Right cardiac atrium (tissue), 5 donors: ENCODE measurements around the gene EPSTI1. TPM values are rescaled to one million over a fixed set of nuclear protein-coding genes. Genes with fewer than 3 reads are reported as not detected.
A peak's percentile ranks its signal among the peaks of the same experiment; 100 is the strongest.
"Not testable (repeated sequence)": the region's sequence is repeated elsewhere in the genome, so short reads cannot be mapped to it uniquely, and the experiment has no call there.

Experiments
- ATAC-seq, 2 donors: fragments of 200-7000 bp; cut with Tn5 transposase; one replicate each; pipeline versions ENCODE4 v1.8.0 to v1.9.1; 2020; ENCODE audit warnings: moderate library complexity in 2 of 2, mild to moderate bottlenecking in 1 of 2
- DNase-seq, 3 donors: peaks; one replicate each; pipeline ENCODE4 v3.0.0-alpha.2; 2020
- H3K27ac ChIP-seq: one replicate; pipeline ENCODE4 v1.5.1; 2013; ENCODE audit warnings: mild to moderate bottlenecking, low read length, control low read depth, moderate library complexity
- H3K27me3 ChIP-seq: one replicate; pipeline ENCODE4 v1.6.1; 2013; ENCODE audit not compliant: control insufficient read depth, insufficient read depth
- H3K4me1 ChIP-seq: one replicate; pipeline ENCODE4 v1.6.1; 2013; ENCODE audit warnings: low read length; ENCODE audit not compliant: control insufficient read depth, insufficient read depth
- H3K4me3 ChIP-seq: one replicate; pipeline ENCODE4 v1.5.1; 2013; ENCODE audit warnings: low read length, control low read depth
- H3K9me3 ChIP-seq: one replicate; pipeline ENCODE4 v1.6.1; 2013; ENCODE audit warnings: low read length; ENCODE audit not compliant: control insufficient read depth
- WGBS: extraction: QIAGEN DNeasy Blood & Tissue Kit; methylation state at CpG from one replicate; pipeline ENCODE4 v1.1.7; 2013; 5-methylcytosine and 5-hydroxymethylcytosine counted together
- intact Hi-C, 4 donors: fragments of 100-400 bp; cut with DNase I; formaldehyde crosslinking; loops; one replicate each; pipeline versions ENCODE4 v1.11.0 to v1.14.0; 2022 to 2023
- polyA plus RNA-seq: library from polyadenylated mRNA; stranded (reverse); fragments of 200-250 nt; gene quantifications from one replicate; pipeline ENCODE4 v1.2.3, GENCODE V29; 2013
- total RNA-seq, 4 donors: library from RNA; stranded (reverse); fragmentation: NEBNext Ultra II Directional; extraction: Animal tissue kit (Norgen Biotek cat#: 25700); gene quantifications; one replicate each; pipeline ENCODE4 v1.2.1, GENCODE V29; 2021
- donor health status: healthy with polysubstance abuse.
- donor health status: DM: no; HTN: yes; CAD: no.
- donor health status: DM: no; HTN: no; CAD: no.
- donor health status: DM: no; HTN: yes; CAD: no; lungs with severe emphysema.
- donor health status: DM: yes; HTN: yes; CAD: no.

The EPSTI1 gene
- total and polyA plus RNA-seq, 5 donors, result 1.8 to 8.5 (median 4.8) TPM

DNA sequence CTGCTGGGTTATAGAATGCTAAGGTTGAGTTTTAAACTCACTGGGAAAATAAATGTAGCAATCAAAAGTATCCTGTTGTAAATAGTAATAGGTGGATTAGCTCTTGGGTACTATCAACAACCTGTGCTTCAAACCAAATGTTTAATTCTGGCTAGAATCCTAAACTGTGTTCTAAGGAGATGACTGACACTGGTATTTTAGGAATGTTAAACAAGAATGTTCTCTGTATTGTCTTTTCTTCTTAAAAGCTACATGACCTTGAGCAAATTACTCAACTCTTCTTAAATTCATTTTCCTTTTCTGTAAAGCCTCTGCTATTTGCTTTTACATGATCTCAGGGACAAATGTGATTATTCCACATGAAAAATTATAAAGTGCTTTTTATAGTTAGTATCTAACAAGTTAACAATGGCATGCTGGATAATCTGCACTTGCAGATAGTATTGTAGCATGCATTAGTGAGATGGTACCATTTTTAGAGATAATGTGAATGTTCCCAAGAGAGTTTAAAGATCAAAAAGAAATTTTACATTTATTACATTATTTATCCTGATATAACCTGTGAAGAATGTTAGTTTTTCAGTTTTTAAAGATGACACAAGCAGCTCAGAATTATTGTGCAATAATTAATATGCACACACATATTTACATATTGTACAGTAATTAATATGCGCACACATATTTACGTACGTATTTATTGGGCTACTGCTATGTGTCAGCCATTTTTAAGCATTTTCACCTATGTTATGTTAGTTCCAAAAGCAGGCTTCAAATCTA lies 13.6 kb upstream of the EPSTI1 start:
- H3K4me3 ChIP-seq, result no peak overlapping the region
- H3K27me3 ChIP-seq, result no peaks in the 10 kb centered on the region
- intact Hi-C loops, result no loop called here
- no peak overlapping the region for H3K27ac ChIP-seq
- H3K4me1 ChIP-seq, result no peaks in the 10 kb centered on the region
- no peak for ATAC-seq
- no peaks in the 10 kb centered on the region for H3K9me3 ChIP-seq
- DNase-seq, result no peak
- WGBS, result 93% methylated on average over 3 of the region's 3 CpGs

DNA sequence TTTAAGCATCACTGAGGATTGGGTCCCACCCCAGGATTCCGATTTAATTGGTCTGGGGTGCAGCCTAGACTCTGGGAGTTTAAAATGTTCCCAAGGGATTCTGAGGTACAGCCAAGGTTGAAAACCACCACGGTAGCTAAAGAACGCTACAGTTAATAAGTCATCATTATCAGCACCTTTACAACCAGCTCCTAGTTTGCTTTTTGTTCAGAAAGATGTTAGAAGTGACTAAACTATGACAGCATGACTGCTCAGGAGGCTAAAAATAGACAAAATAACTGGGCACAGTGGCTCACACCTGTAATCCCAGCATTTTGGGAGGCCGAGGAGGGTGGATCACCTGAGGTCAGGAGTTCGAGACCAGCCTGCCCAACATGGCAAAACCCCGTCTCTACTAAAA lies 11.7 kb upstream of the EPSTI1 start:
- ATAC-seq (no peak), DNase-seq (no peak)
- WGBS, result 97% methylated on average over 6 of the region's 6 CpGs
- Histone ChIP-seq H3K4me3 (no peak overlapping the region), H3K27ac (no peak overlapping the region), H3K4me1 (no peaks in the 10 kb centered on the region), H3K27me3 (no peaks in the 10 kb centered on the region), H3K9me3 (no peaks in the 10 kb centered on the region)
- intact Hi-C loops, result no loop called here

DNA sequence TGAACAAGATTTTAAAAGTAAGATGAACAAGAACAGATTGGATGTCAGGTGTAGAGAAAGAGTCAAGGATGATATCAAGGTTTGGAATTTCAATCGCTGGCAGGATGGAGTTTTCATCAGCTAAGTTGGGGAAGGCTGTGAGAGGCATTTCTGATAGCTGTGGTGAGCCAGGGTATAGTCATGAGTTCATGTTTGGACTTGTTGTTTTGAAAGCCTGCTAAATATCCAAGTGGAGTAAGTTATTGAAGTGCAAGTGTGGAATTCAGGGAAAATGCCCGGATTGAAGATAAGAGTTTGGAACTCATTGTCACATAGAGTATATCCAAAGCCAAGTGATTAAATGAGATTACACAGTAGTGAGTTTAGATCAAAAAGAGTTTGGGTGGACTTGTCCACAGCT lies 11.0 kb upstream of the EPSTI1 start:
- ATAC-seq (no peak), DNase-seq (no peak)
- Histone ChIP-seq H3K4me3 (no peak overlapping the region), H3K9me3 (no peaks in the 10 kb centered on the region), H3K27ac (no peak overlapping the region), H3K27me3 (no peaks in the 10 kb centered on the region), H3K4me1 (no peaks in the 10 kb centered on the region)
- 93% methylated on average over 2 of the region's 2 CpGs for WGBS
- intact Hi-C loops, result no loop called here

DNA sequence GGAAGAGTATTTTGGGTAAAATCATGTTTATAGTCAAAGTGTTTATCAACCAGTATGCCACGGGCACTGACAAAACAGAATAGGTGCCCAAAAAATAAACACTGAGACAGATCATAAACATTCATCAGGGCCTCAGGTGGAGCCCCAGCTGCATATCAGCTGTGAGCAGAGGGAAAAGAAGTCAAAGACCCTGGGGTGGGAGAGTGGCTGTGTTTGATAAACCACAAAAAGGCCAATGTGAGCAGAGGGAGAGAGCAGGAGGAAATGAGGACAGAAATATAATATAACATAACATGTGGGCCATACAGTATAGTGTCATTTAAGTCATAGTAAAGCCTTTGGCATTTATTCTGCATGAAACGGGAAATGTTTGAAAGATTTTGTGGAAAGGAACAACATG lies 10.0 kb upstream of the EPSTI1 start:
- WGBS, result 90% methylated on average over 2 of the region's 2 CpGs
- intact Hi-C loops, result no loop called here
- Histone ChIP-seq H3K27me3 (no peaks in the 10 kb centered on the region), H3K9me3 (no peaks in the 10 kb centered on the region), H3K27ac (no peak overlapping the region), H3K4me1 (no peaks in the 10 kb centered on the region), H3K4me3 (no peak overlapping the region)
- no peak for DNase-seq
- no peak for ATAC-seq

DNA sequence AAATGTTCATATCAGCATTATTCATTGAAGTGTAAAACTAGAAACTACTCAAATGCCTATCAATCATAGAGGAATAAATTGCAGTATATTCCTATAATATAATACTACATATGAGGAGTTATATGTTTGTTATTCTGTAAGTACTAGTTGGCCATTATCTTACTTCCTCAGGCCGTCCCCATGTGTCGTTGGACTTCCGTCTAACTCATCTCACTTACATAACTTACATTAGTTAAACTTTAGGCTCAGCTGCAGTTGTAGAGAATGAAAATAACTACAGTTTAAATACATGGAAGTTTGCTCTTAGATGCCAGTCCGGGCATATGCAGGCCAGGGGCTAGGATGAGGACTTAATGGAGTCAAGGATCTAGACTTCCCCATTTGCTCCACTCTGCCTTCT lies 8.6 kb upstream of the EPSTI1 start:
- intact Hi-C loops, result no loop called here
- Histone ChIP-seq H3K4me1 (no peaks in the 10 kb centered on the region), H3K27ac (no peak overlapping the region), H3K27me3 (no peaks in the 10 kb centered on the region), H3K4me3 (no peak overlapping the region), H3K9me3 (no peaks in the 10 kb centered on the region)
- no peak for ATAC-seq
- 62% methylated on average over 4 of the region's 4 CpGs for WGBS
- no peak for DNase-seq

DNA sequence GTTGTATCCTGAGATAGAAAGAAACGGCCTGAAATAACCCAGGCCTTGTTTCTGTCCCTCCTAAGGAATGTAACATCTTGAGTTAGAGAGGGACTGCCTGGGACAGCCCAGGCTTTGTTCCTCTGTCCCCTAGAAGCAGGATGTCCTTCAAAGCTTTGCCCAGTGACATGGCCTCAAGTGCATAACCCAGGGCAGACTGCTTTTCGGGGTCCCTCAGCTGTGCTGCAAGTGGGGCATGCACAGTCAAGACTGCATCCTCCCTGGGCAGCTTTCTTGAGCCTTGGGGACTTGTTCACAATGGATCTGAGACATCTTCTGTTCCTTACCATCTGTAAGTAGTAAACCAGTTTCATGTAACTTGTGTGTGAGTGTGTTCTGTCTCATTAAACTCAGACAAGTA lies 7.5 kb upstream of the EPSTI1 start:
- DNase-seq, result no peak
- no peak for ATAC-seq
- 77% methylated on average over 2 of the region's 2 CpGs for WGBS
- Histone ChIP-seq H3K4me3 (no peak overlapping the region), H3K4me1 (no peaks in the 10 kb centered on the region), H3K27me3 (no peaks in the 10 kb centered on the region), H3K27ac (no peak overlapping the region), H3K9me3 (no peaks in the 10 kb centered on the region)
- intact Hi-C loops, result no loop called here

DNA sequence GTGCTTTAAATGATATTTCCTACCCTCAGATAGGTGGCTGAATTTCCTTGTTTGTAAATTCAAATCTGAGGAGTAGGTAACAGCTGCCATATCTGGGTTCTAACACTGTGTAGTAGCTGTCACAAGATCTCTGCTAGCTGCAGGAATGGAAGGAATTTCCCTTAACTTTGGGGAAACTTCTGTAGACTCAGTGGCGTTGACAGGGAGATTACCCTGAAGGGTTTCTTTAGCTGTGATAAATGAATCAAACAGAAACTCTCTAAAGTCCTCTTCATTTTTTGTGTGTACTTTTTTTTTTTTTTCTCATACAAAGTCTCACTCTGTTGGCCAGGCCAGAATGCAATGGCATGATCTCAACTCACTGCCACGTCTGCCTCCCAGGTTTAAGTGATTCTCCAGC lies 5.3 kb upstream of the EPSTI1 start:
- no peaks in the 10 kb centered on the region for H3K27me3 ChIP-seq
- 80% methylated on average over 2 of the region's 2 CpGs for WGBS
- H3K9me3 ChIP-seq, result no peaks in the 10 kb centered on the region
- H3K4me3 ChIP-seq, result no peak overlapping the region
- H3K4me1 ChIP-seq, result peaks cover 2% of the 10 kb centered on the region
- intact Hi-C loops, result no loop called here
- no peak for ATAC-seq
- H3K27ac ChIP-seq, result no peak overlapping the region
- no peak for DNase-seq

DNA sequence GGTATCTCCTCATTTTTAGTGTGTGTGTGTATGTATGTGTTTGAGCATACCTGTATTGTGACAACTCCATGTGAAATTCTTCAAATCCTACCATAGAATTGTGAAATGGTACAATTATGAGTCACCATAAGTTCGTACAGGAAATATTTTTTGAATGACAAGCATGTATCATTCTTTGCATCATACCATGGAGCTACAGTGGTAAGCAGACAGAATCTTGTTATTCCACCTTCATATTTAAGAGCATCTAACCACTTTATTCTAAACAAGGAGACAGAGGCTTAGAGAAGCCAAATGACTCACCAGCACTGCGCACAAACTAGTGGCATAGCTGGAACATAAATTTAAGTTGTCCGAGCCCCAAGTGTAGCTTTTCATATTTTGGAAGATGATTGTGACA lies 4.5 kb upstream of the EPSTI1 start:
- intact Hi-C loops, result no loop called here
- 84% methylated on average over 3 of the region's 3 CpGs for WGBS

DNA sequence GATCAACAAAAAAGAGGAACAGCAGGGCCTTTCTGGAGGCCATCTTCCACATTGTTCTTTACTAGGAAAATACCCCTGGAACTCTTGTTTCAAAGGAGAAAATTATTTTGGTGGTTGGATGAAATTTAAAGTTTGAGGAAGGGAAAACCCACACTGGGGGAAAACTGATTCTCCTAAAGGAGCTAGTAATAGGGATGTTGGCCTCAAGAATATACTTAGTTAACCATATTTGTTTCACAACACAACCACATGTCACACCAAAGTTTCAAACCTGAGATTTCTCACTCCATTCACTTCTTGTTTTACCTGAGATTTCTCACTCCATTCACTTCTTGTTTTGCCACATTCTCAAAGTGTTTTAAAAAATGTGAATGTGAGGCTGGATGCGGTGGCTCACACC lies 2.8 kb upstream of the EPSTI1 start:
- H3K4me3 ChIP-seq, result no peak overlapping the region
- H3K9me3 ChIP-seq, result no peaks in the 10 kb centered on the region
- no peaks in the 10 kb centered on the region for H3K27me3 ChIP-seq
- no peak for DNase-seq
- WGBS, result 100% methylated on average over 1 of the region's 1 CpG
- no peak for ATAC-seq
- peaks cover 7% of the 10 kb centered on the region for H3K4me1 ChIP-seq
- intact Hi-C loops, result no loop called here
- H3K27ac ChIP-seq, result no peak overlapping the region

More for the DNA sequence above, 4.5 kb upstream of the EPSTI1 start:
- DNase-seq (no peak), ATAC-seq (no peak)
- no peak overlapping the region for H3K27ac ChIP-seq
- no peak overlapping the region for H3K4me3 ChIP-seq
- H3K27me3 ChIP-seq, result no peaks in the 10 kb centered on the region
- H3K4me1 ChIP-seq, result peaks cover 2% of the 10 kb centered on the region
- H3K9me3 ChIP-seq, result no peaks in the 10 kb centered on the region

DNA sequence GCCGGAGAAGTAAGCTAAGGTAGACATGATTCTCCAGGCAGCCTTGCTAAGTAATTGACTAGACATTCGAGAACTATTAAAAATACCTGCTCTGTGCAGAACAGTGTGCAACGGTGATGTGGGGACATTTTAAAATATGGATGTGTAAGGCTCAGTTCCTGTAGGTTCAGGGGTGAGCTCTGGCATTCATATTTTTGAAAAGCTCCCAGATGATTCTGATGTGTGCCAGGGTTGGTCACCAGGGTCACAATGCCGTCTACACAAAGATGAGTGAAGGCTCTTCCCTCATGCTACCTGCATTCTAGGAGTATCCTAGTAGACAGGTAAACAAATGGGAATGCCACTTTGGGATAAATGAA lies 702 bp upstream of the EPSTI1 start:
- no peaks in the 10 kb centered on the region for H3K9me3 ChIP-seq
- intact Hi-C loops, result no loop called here
- no peak for ATAC-seq
- 66% methylated on average over 4 of the region's 4 CpGs for WGBS
- H3K27ac ChIP-seq, result peak overlapping the region; percentile 3
- H3K4me1 ChIP-seq, result peaks cover 7% of the 10 kb centered on the region
- H3K4me3 ChIP-seq, result peak overlapping the region; percentile 69
- no peaks in the 10 kb centered on the region for H3K27me3 ChIP-seq
- no peak for DNase-seq

DNA sequence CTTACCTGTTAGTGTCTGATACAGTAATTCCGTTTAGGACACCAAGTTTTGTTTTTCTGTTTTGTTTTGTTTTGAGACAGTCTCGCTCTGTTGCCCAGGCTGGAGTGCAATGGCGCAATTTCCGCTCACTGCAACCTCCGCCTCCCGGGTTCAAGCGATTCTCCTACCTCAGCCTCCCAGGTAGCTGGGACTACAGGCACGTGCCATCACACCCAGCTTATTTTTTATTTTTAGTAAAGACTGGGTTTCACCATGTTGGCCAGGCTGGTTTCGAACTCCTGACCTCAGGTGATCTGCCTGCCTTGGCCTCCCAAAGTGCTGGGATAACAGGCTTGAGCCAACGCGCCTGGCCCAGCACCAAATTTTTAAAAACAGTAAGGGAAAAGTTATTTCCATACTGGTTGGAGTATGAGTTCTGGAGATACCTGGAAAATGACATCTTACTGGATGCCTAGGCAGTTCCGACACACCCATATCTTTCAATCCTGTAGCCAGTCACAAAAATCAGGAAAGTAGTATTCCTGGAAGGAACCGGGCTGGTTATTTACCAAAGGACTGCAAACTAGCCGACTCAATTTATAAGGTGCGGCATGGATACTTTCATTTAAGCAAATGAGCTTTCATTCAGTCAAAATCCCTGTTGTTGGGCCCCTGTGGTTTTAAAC lies 676 bp downstream of the EPSTI1 start:
- 61% methylated on average over 15 of the region's 15 CpGs for WGBS
- intact Hi-C loops, result not testable (repeated sequence)

More for the DNA sequence above, 676 bp downstream of the EPSTI1 start:
- peak; percentile 8 to 24 for ATAC-seq
- Histone ChIP-seq H3K27ac (peak overlapping the region; percentile 68), H3K4me3 (peak overlapping the region; percentile 69)
- not testable (repeated sequence) for H3K4me1 ChIP-seq, DNase-seq, H3K9me3 ChIP-seq, H3K27me3 ChIP-seq
